A673 (cell line): ENCODE data around the gene LPP.

Experiments
- CTCF ChIP-seq: fragments of 300-800, 200-600 bp; sonication (generic); conservative IDR thresholded peaks from 2 replicates; pipeline ENCODE4 v1.5.1; 2017; ENCODE audit warnings: low read depth, mild to moderate bottlenecking, antibody characterized with exemption, low read length, moderate library complexity, mixed read lengths
- EZH2 ChIP-seq: fragments of 200-600 bp; sonication (generic); IDR thresholded peaks from 2 replicates; pipeline ENCODE4 v1.6.1; 2017; ENCODE audit warnings: borderline replicate concordance, low read depth, mild to moderate bottlenecking, mixed read lengths, antibody characterized with exemption, low read length; ENCODE audit not compliant: poor library complexity, severe bottlenecking

GRCh38 chr3:188807006-188807405 lies 653.0 kb downstream of the LPP start:
- TF ChIP-seq CTCF (no peak), EZH2 (no peak)
